K562 (cell line): Measurements from ENCODE around the gene ANO9. TPM values are rescaled to one million over a fixed set of nuclear protein-coding genes. Genes with fewer than 3 reads are reported as not detected.

ENCODE experiments used
- ADNP ChIP-seq: fragments of 200-800 bp; sonication (Bioruptor generic); IDR thresholded peaks from 2 replicates; pipeline ENCODE4 v1.6.1; 2016; ENCODE audit warnings: missing genetic modification characterization, missing compliant biosample characterization
- ATF7 ChIP-seq: fragments of 450-650 bp; IDR thresholded peaks from 2 replicates; pipeline ENCODE4 v1.7.1; 2014; ENCODE audit warnings: mild to moderate bottlenecking, moderate library complexity
- BHLHE40 ChIP-seq: IDR thresholded peaks from 2 replicates; pipeline ENCODE4 v1.6.1; 2011; ENCODE audit warnings: low read length, improper control_type of control experiment
- CBFA2T3 ChIP-seq: fragments of 450-650 bp; IDR thresholded peaks from 2 replicates; pipeline ENCODE4 v1.6.1; 2017
- FIP1L1 ChIP-seq: fragments of 200-400 bp; formaldehyde crosslinking; IDR thresholded peaks from 2 replicates; pipeline ENCODE4 v1.6.1; 2018; ENCODE audit warnings: mild to moderate bottlenecking, low read depth, low read length; ENCODE audit not compliant: poor library complexity, severe bottlenecking
- FOS ChIP-seq: IDR thresholded peaks from 3 replicates; pipeline ENCODE4 v1.6.1; 2011; ENCODE audit not compliant: insufficient read length; ENCODE audit errors: extremely low read depth
- FOSL1 ChIP-seq: fragments of 200-800 bp; sonication (Bioruptor generic); conservative IDR thresholded peaks from 2 replicates; pipeline ENCODE4 v1.6.1; 2016; ENCODE audit warnings: missing genetic modification characterization, missing compliant biosample characterization
- FOXM1 ChIP-seq, 2 experiments: fragments of 450-650 bp in 1 of 2; sonication (generic) in 1 of 2; formaldehyde crosslinking in 1 of 2; IDR thresholded peaks; 2 replicates each; pipeline versions ENCODE4 v1.6.1 to v1.9.0; 2017 to 2022; ENCODE audit warnings: low read depth in 2 of 2, mild to moderate bottlenecking in 2 of 2, missing genetic modification reagents in 1 of 2, moderate library complexity in 1 of 2
- GABPA ChIP-seq: fragments of 200-800 bp; sonication (Bioruptor generic); conservative IDR thresholded peaks from 2 replicates; pipeline ENCODE4 v1.6.1; 2016; ENCODE audit warnings: low read depth, missing genetic modification characterization, missing compliant biosample characterization
- GATA2 ChIP-seq: sonication (generic); formaldehyde crosslinking; IDR thresholded peaks from 2 replicates; pipeline ENCODE4 v1.4.0; 2020; ENCODE audit warnings: mild to moderate bottlenecking, missing genetic modification reagents
- HDAC2 ChIP-seq: fragments of 450-650 bp; IDR thresholded peaks from 2 replicates; pipeline ENCODE4 v1.6.1; 2016; ENCODE audit warnings: mild to moderate bottlenecking
- MTA2 ChIP-seq: fragments of 450-650 bp; IDR thresholded peaks from 2 replicates; pipeline ENCODE4 v1.6.1; 2016; ENCODE audit warnings: low read depth
- MTA3 ChIP-seq: fragments of 450-650 bp; formaldehyde crosslinking; IDR thresholded peaks from 2 replicates; pipeline ENCODE4 v1.6.1; 2017; ENCODE audit warnings: mild to moderate bottlenecking, borderline replicate concordance
- NFXL1 ChIP-seq: fragments of 450-650 bp; formaldehyde crosslinking; IDR thresholded peaks from 2 replicates; pipeline ENCODE4 v1.4.0; 2021; ENCODE audit warnings: mild to moderate bottlenecking
- NR2C1 ChIP-seq, 2 experiments: fragments of 450-650 bp; IDR thresholded peaks; 2 replicates each; pipeline ENCODE4 v1.6.1; 2017; ENCODE audit warnings: mild to moderate bottlenecking in 2 of 2, antibody characterized with exemption in 1 of 2, inconsistent platforms in 1 of 2, missing compliant biosample characterization in 1 of 2, missing genetic modification characterization in 1 of 2
- PHB2 ChIP-seq: fragments of 450-650 bp; IDR thresholded peaks from 2 replicates; pipeline ENCODE4 v1.6.1; 2017; ENCODE audit warnings: low read depth
- RAD51 ChIP-seq: fragments of 450-650 bp; IDR thresholded peaks from 2 replicates; pipeline ENCODE4 v1.7.1; 2016; ENCODE audit warnings: low read depth, mild to moderate bottlenecking, borderline replicate concordance
- RBM22 ChIP-seq: fragments of 200-400 bp; formaldehyde crosslinking; IDR thresholded peaks from 2 replicates; pipeline ENCODE4 v1.6.1; 2018; ENCODE audit warnings: low read length, low read depth; ENCODE audit not compliant: poor library complexity, severe bottlenecking
- RCOR1 ChIP-seq, 2 experiments: IDR thresholded peaks; 2 replicates each; pipeline ENCODE4 v1.6.1; 2012; ENCODE audit warnings: low read depth in 2 of 2, low read length in 2 of 2, borderline replicate concordance in 1 of 2, improper control_type of control experiment in 1 of 2
- SMARCA4 ChIP-seq: fragments of 450-650 bp; IDR thresholded peaks from 2 replicates; pipeline ENCODE4 v1.6.1; 2016
- SMARCA5 ChIP-seq: fragments of 450-650 bp; IDR thresholded peaks from 2 replicates; pipeline ENCODE4 v1.6.1; 2016
- SMARCE1 ChIP-seq: fragments of 450-650 bp; IDR thresholded peaks from 2 replicates; pipeline ENCODE4 v1.7.1; 2016; ENCODE audit warnings: mild to moderate bottlenecking
- TBP ChIP-seq: optimal IDR thresholded peaks from 2 replicates; pipeline ENCODE3; 2011; ENCODE audit warnings: low read depth, low read length, improper control_type of control experiment
- TCF3 ChIP-seq: sonication (generic); formaldehyde crosslinking; IDR thresholded peaks from 2 replicates; pipeline ENCODE4 v1.4.0; 2020; ENCODE audit warnings: mild to moderate bottlenecking, missing genetic modification reagents
- TRIM24 ChIP-seq, 2 experiments: fragments of 450-650 bp; IDR thresholded peaks; 2 replicates each; pipeline ENCODE4 v1.6.1; 2016
- ZKSCAN1 ChIP-seq: fragments of 150-350 bp; IDR thresholded peaks from 2 replicates; pipeline ENCODE4 v1.6.1; 2016; ENCODE audit warnings: low read depth, low read length
- ZNF143 ChIP-seq: sonication (generic); formaldehyde crosslinking; IDR thresholded peaks from 2 replicates; pipeline ENCODE4 v1.9.0; 2022; ENCODE audit warnings: mild to moderate bottlenecking, missing genetic modification reagents
- ZNF165 ChIP-seq: fragments of 250-450 bp; sonication (Bioruptor Pico); IDR thresholded peaks from 2 replicates; pipeline ENCODE4 v1.4.0; 2020; ENCODE audit warnings: borderline replicate concordance
- polyA plus RNA-seq, 8 experiments: library from polyadenylated mRNA; depleted of rRNA in 4 of 8; stranded (reverse) in 5 of 8; unstranded in 3 of 8; fragments of >200 nt; fragmentation: Nextera tagmentation in 2 of 8; fragmentation: Illumina TruSeq in 1 of 8; extraction: Ambion mirVana in 2 of 8; extraction: Trizol in 1 of 8; gene quantifications; 2 replicates each; pipeline versions ENCODE4 v1.2.1 to v1.2.3, GENCODE V29; 2011 to 2014; ENCODE audit warnings: inconsistent platforms in 1 of 8, missing spikeins in 1 of 8
- total RNA-seq, 7 experiments: library from RNA; depleted of rRNA in 6 of 7; stranded (reverse); fragments of >200 nt in 6 of 7; fragmentation: Illumina TruSeq in 2 of 7; extraction: Trizol in 2 of 7; gene quantifications; 2 replicates each; pipeline versions ENCODE4 v1.2.1 to v1.2.3, GENCODE V29; 2011 to 2021; ENCODE audit warnings: low replicate concordance in 1 of 7
- TF ChIP-seq, protein P1 (sequence below): fragments of 250-450 bp; sonication (Bioruptor Pico); IDR thresholded peaks from 2 replicates; pipeline ENCODE4 v1.5.0; 2022; ENCODE audit warnings: mild to moderate bottlenecking
- TF ChIP-seq, protein P2 (sequence below): fragments of 200-800 bp; sonication (Bioruptor generic); IDR thresholded peaks from 2 replicates; pipeline ENCODE4 v1.6.1; 2017; ENCODE audit warnings: missing genetic modification characterization, missing compliant biosample characterization

ANO9 gene
- total and polyA plus RNA-seq, 9 of the 15 experiments (the other 6 are each of a cell fraction or from before 2014, with no cell fraction given), result 0.20 to 14.5 (median 4.5) TPM

GRCh38 chr11:422249-422656, 19.6 kb downstream of the ANO9 start (continued):
- peak; percentile 56; the same call in 1 of the 2 replicates for TF ChIP-seq ADNP (tag)
- peak; percentile 76 for TF ChIP-seq TCF3 (CRISPR knock-in tag)
- no peak for TF ChIP-seq NR2C1 (IDR thresholded peaks at IDR 0.05)
- no peak for TF ChIP-seq NR2C1 (tag; IDR thresholded peaks at IDR 0.05)
- TF ChIP-seq FIP1L1, result no peak
- TF ChIP-seq FOSL1 (tag), result peak; percentile 72
- peak; percentile 37; the same call in 1 of the 2 replicates for TF ChIP-seq GATA2 (CRISPR knock-in tag)
- TF ChIP-seq TBP, result no peak
- peak in 1 of 2 experiments; percentile 55; a peak in 1 of 4 replicates for TF ChIP-seq RCOR1 (IDR thresholded peaks at IDR 0.05; ENCODE audit: borderline replicate concordance in 1 of 2, low read depth in 2 of 2, low read length in 2 of 2)
- TF ChIP-seq ZNF143 (CRISPR knock-in tag), result no peak
- TF ChIP-seq BHLHE40, result 0 out of 2 replicates have a peak, but pooled peaks have one; percentile 38
- peak; percentile 80 for TF ChIP-seq MTA2
- TF ChIP-seq, protein P1, sequence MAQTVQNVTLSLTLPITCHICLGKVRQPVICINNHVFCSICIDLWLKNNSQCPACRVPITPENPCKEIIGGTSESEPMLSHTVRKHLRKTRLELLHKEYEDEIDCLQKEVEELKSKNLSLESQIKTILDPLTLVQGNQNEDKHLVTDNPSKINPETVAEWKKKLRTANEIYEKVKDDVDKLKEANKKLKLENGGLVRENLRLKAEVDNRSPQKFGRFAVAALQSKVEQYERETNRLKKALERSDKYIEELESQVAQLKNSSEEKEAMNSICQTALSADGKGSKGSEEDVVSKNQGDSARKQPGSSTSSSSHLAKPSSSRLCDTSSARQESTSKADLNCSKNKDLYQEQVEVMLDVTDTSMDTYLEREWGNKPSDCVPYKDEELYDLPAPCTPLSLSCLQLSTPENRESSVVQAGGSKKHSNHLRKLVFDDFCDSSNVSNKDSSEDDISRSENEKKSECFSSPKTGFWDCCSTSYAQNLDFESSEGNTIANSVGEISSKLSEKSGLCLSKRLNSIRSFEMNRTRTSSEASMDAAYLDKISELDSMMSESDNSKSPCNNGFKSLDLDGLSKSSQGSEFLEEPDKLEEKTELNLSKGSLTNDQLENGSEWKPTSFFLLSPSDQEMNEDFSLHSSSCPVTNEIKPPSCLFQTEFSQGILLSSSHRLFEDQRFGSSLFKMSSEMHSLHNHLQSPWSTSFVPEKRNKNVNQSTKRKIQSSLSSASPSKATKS (CRISPR knock-in tag), result no peak
- TF ChIP-seq MTA3, result 0 out of 2 replicates have a peak, but pooled peaks have one; percentile 29
- TF ChIP-seq SMARCE1, result peak; percentile 78; the same call in 1 of the 2 replicates
- no peak for TF ChIP-seq SMARCA5
- TF ChIP-seq RAD51, result 0 out of 2 replicates have a peak, but pooled peaks have one; percentile 23
- peak; percentile 94 for TF ChIP-seq CBFA2T3
- TF ChIP-seq, protein P2, sequence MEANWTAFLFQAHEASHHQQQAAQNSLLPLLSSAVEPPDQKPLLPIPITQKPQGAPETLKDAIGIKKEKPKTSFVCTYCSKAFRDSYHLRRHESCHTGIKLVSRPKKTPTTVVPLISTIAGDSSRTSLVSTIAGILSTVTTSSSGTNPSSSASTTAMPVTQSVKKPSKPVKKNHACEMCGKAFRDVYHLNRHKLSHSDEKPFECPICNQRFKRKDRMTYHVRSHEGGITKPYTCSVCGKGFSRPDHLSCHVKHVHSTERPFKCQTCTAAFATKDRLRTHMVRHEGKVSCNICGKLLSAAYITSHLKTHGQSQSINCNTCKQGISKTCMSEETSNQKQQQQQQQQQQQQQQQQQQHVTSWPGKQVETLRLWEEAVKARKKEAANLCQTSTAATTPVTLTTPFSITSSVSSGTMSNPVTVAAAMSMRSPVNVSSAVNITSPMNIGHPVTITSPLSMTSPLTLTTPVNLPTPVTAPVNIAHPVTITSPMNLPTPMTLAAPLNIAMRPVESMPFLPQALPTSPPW (CRISPR knock-in tag), result peak; percentile 56
- peak; percentile 46; the same call in 1 of the 2 replicates for TF ChIP-seq PHB2
- TF ChIP-seq GABPA (tag), result no peak
- TF ChIP-seq ATF7, result peak; percentile 39; the same call in 1 of the 2 replicates
- TF ChIP-seq SMARCA4, result peak; percentile 65
- TF ChIP-seq FOS, result no peak
- no peak for TF ChIP-seq RBM22
- TF ChIP-seq FOXM1 (IDR thresholded peaks at IDR 0.05; ENCODE audit: low read depth), result peak; percentile 76
- no peak for TF ChIP-seq FOXM1 (CRISPR knock-in tag; IDR thresholded peaks at IDR 0.05; ENCODE audit: low read depth)
- TF ChIP-seq ZKSCAN1, result no peak
- no peak for TF ChIP-seq NFXL1
- TF ChIP-seq HDAC2, result 0 out of 2 replicates have a peak, but pooled peaks have one; percentile 38
- TF ChIP-seq ZNF165, result no peak
- peak; percentile 81 to 85 for TF ChIP-seq TRIM24 (IDR thresholded peaks at IDR 0.05)
